ENCODE results near the gene TSC22D3.

DNA sequence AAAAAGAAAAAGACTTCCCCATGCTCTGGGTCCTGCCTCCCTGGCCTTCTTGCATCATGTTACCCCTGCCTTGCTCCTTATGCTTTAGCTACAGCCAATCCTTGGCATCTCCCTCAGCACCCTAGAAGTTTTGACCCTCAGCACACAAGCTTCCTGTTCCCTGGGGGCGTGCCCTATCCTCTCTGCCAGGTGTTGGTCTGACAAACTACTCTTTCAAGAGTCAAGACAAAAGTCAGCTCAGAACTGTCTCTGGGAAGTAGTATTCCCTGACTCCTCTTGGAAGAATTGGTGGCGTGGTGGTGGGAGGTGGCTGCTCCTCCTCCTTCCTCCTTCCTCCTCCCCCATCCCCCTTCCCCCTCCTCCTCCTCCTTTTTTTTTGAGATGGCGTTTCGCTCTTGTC lies 106.3 kb downstream of the TSC22D3 start:
- TF ChIP-seq, protein P1, sequence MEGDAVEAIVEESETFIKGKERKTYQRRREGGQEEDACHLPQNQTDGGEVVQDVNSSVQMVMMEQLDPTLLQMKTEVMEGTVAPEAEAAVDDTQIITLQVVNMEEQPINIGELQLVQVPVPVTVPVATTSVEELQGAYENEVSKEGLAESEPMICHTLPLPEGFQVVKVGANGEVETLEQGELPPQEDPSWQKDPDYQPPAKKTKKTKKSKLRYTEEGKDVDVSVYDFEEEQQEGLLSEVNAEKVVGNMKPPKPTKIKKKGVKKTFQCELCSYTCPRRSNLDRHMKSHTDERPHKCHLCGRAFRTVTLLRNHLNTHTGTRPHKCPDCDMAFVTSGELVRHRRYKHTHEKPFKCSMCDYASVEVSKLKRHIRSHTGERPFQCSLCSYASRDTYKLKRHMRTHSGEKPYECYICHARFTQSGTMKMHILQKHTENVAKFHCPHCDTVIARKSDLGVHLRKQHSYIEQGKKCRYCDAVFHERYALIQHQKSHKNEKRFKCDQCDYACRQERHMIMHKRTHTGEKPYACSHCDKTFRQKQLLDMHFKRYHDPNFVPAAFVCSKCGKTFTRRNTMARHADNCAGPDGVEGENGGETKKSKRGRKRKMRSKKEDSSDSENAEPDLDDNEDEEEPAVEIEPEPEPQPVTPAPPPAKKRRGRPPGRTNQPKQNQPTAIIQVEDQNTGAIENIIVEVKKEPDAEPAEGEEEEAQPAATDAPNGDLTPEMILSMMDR (IDR thresholded peaks at IDR 0.05): no peak
- no peak for TF ChIP-seq POLR2A (IDR thresholded peaks at IDR 0.05)
